Liver (tissue), 9 donors: ENCODE measurements around the gene JAK1. TPM values are rescaled to one million over a fixed set of nuclear protein-coding genes. Genes with fewer than 3 reads are reported as not detected.
A peak's percentile ranks its signal among the peaks of the same experiment; 100 is the strongest.

ENCODE experiments used
- DNase-seq: peaks from one replicate; pipeline ENCODE4 v3.0.0-alpha.2; 2017; ENCODE audit warnings: low spot score
- H3K27ac ChIP-seq, 2 donors: one replicate each; pipeline ENCODE4 v1.7.0; 2013; ENCODE audit warnings: inconsistent platforms in 2 of 2, low read length in 2 of 2, control low read depth in 1 of 2, low read depth in 1 of 2, mild to moderate bottlenecking in 1 of 2
- H3K27me3 ChIP-seq, 4 donors: one replicate each; pipeline versions ENCODE4 v1.6.1 to v1.7.0; 2013; ENCODE audit warnings: low read length in 3 of 4, inconsistent platforms in 1 of 4, mild to moderate bottlenecking in 1 of 4, moderate library complexity in 1 of 4; ENCODE audit not compliant: control insufficient read depth in 4 of 4, insufficient read depth in 4 of 4
- H3K36me3 ChIP-seq, 4 donors: one replicate each; pipeline versions ENCODE4 v1.6.1 to v1.7.0; 2013; ENCODE audit warnings: low read length in 3 of 4, mild to moderate bottlenecking in 3 of 4, low read depth in 1 of 4, moderate library complexity in 1 of 4; ENCODE audit not compliant: control insufficient read depth in 4 of 4, insufficient read depth in 3 of 4
- H3K4me1 ChIP-seq, 4 donors: one replicate each; pipeline versions ENCODE4 v1.6.1 to v1.7.0; 2013; ENCODE audit warnings: low read length in 3 of 4, mild to moderate bottlenecking in 3 of 4, moderate library complexity in 1 of 4; ENCODE audit not compliant: control insufficient read depth in 4 of 4, insufficient read depth in 4 of 4
- H3K4me3 ChIP-seq, 3 donors: one replicate each; pipeline versions ENCODE4 v1.6.1 to v1.7.0; 2013; ENCODE audit warnings: low read length in 3 of 3, control low read depth in 1 of 3, low read depth in 1 of 3, mild to moderate bottlenecking in 1 of 3
- H3K9ac ChIP-seq, 2 donors: one replicate each; pipeline ENCODE4 v1.7.0; 2013; ENCODE audit warnings: low read length in 2 of 2, mild to moderate bottlenecking in 2 of 2, moderate library complexity in 2 of 2, control low read depth in 1 of 2, low read depth in 1 of 2
- H3K9me3 ChIP-seq, 4 donors: one replicate each; pipeline versions ENCODE4 v1.6.1 to v1.7.0; 2013; ENCODE audit warnings: low read length in 3 of 4; ENCODE audit not compliant: control insufficient read depth in 4 of 4
- EGR1 ChIP-seq, 2 donors: IDR thresholded peaks; 2 replicates each; pipeline ENCODE4 v1.6.1; 2016 to 2018; ENCODE audit warnings: antibody characterized with exemption in 2 of 2, low read depth in 2 of 2
- FOXA1 ChIP-seq: IDR thresholded peaks from 2 replicates; pipeline ENCODE4 v1.6.1; 2016; ENCODE audit warnings: antibody characterized with exemption
- FOXA2 ChIP-seq: IDR thresholded peaks from 2 replicates; pipeline ENCODE4 v1.6.1; 2016; ENCODE audit warnings: antibody characterized with exemption
- GABPA ChIP-seq, 2 donors: IDR thresholded peaks in 1 of 2; conservative IDR thresholded peaks in 1 of 2; 2 replicates each; pipeline ENCODE4 v1.6.1; 2016; ENCODE audit warnings: antibody characterized with exemption in 2 of 2, mild to moderate bottlenecking in 1 of 2, moderate library complexity in 1 of 2
- HNF4A ChIP-seq, 2 donors: conservative IDR thresholded peaks; 2 replicates each; pipeline ENCODE4 v1.6.1; 2016; ENCODE audit warnings: antibody characterized with exemption in 2 of 2, mild to moderate bottlenecking in 2 of 2
- HNF4G ChIP-seq: IDR thresholded peaks from 2 replicates; pipeline ENCODE4 v1.6.1; 2016; ENCODE audit warnings: antibody characterized with exemption
- JUND ChIP-seq, 2 donors: IDR thresholded peaks; 2 replicates each; pipeline ENCODE4 v1.6.1; 2016; ENCODE audit warnings: antibody characterized with exemption in 2 of 2
- NR2F2 ChIP-seq: IDR thresholded peaks from 2 replicates; pipeline ENCODE4 v1.6.1; 2016; ENCODE audit warnings: antibody characterized with exemption
- RAD21 ChIP-seq, 2 donors: IDR thresholded peaks; 2 replicates each; pipeline ENCODE4 v1.6.1; 2016; ENCODE audit warnings: antibody characterized with exemption in 2 of 2, mild to moderate bottlenecking in 2 of 2
- RXRA ChIP-seq, 2 donors: IDR thresholded peaks; 2 replicates each; pipeline ENCODE4 v1.6.1; 2017 to 2018; ENCODE audit warnings: antibody characterized with exemption in 2 of 2, mild to moderate bottlenecking in 1 of 2
- SP1 ChIP-seq: IDR thresholded peaks from 2 replicates; pipeline ENCODE4 v1.6.1; 2018; ENCODE audit warnings: antibody characterized with exemption, mild to moderate bottlenecking
- TAF1 ChIP-seq: conservative IDR thresholded peaks from 2 replicates; pipeline ENCODE4 v1.6.1; 2016; ENCODE audit warnings: antibody characterized with exemption, mild to moderate bottlenecking
- YY1 ChIP-seq: IDR thresholded peaks from 2 replicates; pipeline ENCODE4 v1.6.1; 2016; ENCODE audit warnings: antibody characterized with exemption, mild to moderate bottlenecking
- WGBS: extraction: QIAGEN DNeasy Blood & Tissue Kit; methylation state at CpG from one replicate; pipeline ENCODE4 v1.1.7; 2013; 5-methylcytosine and 5-hydroxymethylcytosine counted together
- polyA plus RNA-seq, 2 donors: library from polyadenylated mRNA; stranded (reverse) in 1 of 2; unstranded in 1 of 2; fragments of 200-250 nt in 1 of 2; fragments of >200 nt in 1 of 2; fragmentation: Nextera tagmentation in 1 of 2; extraction: Ambion mirVana in 1 of 2; gene quantifications; one replicate each; pipeline versions ENCODE4 v1.2.1 to v1.2.3, GENCODE V29; 2013 to 2015
- total RNA-seq, 2 donors: library from RNA; depleted of rRNA; stranded (reverse); fragments of >200 nt; gene quantifications; one replicate each; pipeline ENCODE4 v1.2.3, GENCODE V29; 2014
- TF ChIP-seq, protein P1 (sequence below): IDR thresholded peaks from 2 replicates; pipeline ENCODE4 v1.6.1; 2016; ENCODE audit warnings: antibody characterized with exemption
- TF ChIP-seq, protein P2 (sequence below): IDR thresholded peaks from 2 replicates; pipeline ENCODE4 v1.6.1; 2016; ENCODE audit warnings: antibody characterized with exemption, mild to moderate bottlenecking
- TF ChIP-seq, protein P3 (sequence below): IDR thresholded peaks from 2 replicates; pipeline ENCODE4 v1.6.1; 2016; ENCODE audit warnings: antibody characterized with exemption
- TF ChIP-seq, protein P4 (sequence below): fragments of 150-350 bp; IDR thresholded peaks from 2 replicates; pipeline ENCODE4 v1.5.1; 2017; ENCODE audit warnings: improper control_type of control experiment, low read depth, low read length; ENCODE audit not compliant: missing input control
- TF ChIP-seq, protein P5 (sequence below): IDR thresholded peaks from 2 replicates; pipeline ENCODE4 v1.6.1; 2016; ENCODE audit warnings: antibody characterized with exemption
- donor health status: healthy.
- donor health status: healthy.
- donor health status: healthy.
- donor health status: healthy.
- donor health status: healthy.

Gene JAK1
- total and polyA plus RNA-seq, 4 donors = 24.1 to 68.6 (median 34.5) TPM

DNA sequence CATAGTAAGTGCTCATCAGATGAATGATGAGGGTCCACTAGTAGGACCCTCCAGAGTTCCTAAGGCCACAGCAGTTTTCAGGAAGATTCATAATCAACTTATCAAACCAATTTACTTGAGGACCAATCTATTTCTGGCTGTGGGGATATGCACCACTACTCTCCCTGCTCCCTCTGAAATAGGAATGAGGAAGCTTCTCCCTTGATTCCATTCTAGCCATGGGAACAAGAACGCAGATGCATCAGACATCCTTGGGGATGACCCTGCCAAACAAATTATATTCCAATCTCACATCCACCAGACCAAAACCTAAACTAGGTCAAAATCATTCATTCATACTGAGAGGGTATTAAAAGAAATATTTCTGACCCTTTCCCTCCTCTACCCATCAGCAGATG is 31.5 kb downstream of the JAK1 start:
- H3K36me3 ChIP-seq = no peaks in the 10 kb centered on the region
- peaks cover 13 to 43% (median 26%) of the 10 kb centered on the region in 4 donors for H3K4me1 ChIP-seq
- peak overlapping the region; percentile 72 to 81 for H3K27ac ChIP-seq
- DNase-seq = no peak
- TF ChIP-seq SP1 (no peak), YY1 (no peak), EGR1 (IDR thresholded peaks at IDR 0.05; ENCODE audit: low read depth in 2 of 2) (no peak), RXRA (IDR thresholded peaks at IDR 0.05) (no peak), GABPA (IDR thresholded peaks at IDR 0.05 in 1 of 2, conservative IDR thresholded peaks at IDR 0.05 in 1 of 2) (no peak), FOXA2 (no peak), RAD21 (IDR thresholded peaks at IDR 0.05) (no peak), NR2F2 (no peak), HNF4G (no peak), FOXA1 (no peak), TAF1 (no peak), JUND (IDR thresholded peaks at IDR 0.05) (no peak), HNF4A (conservative IDR thresholded peaks at IDR 0.05) (no peak)
- TF ChIP-seq, protein P1, sequence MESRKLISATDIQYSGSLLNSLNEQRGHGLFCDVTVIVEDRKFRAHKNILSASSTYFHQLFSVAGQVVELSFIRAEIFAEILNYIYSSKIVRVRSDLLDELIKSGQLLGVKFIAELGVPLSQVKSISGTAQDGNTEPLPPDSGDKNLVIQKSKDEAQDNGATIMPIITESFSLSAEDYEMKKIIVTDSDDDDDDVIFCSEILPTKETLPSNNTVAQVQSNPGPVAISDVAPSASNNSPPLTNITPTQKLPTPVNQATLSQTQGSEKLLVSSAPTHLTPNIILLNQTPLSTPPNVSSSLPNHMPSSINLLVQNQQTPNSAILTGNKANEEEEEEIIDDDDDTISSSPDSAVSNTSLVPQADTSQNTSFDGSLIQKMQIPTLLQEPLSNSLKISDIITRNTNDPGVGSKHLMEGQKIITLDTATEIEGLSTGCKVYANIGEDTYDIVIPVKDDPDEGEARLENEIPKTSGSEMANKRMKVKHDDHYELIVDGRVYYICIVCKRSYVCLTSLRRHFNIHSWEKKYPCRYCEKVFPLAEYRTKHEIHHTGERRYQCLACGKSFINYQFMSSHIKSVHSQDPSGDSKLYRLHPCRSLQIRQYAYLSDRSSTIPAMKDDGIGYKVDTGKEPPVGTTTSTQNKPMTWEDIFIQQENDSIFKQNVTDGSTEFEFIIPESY = no peak
- TF ChIP-seq, protein P2, sequence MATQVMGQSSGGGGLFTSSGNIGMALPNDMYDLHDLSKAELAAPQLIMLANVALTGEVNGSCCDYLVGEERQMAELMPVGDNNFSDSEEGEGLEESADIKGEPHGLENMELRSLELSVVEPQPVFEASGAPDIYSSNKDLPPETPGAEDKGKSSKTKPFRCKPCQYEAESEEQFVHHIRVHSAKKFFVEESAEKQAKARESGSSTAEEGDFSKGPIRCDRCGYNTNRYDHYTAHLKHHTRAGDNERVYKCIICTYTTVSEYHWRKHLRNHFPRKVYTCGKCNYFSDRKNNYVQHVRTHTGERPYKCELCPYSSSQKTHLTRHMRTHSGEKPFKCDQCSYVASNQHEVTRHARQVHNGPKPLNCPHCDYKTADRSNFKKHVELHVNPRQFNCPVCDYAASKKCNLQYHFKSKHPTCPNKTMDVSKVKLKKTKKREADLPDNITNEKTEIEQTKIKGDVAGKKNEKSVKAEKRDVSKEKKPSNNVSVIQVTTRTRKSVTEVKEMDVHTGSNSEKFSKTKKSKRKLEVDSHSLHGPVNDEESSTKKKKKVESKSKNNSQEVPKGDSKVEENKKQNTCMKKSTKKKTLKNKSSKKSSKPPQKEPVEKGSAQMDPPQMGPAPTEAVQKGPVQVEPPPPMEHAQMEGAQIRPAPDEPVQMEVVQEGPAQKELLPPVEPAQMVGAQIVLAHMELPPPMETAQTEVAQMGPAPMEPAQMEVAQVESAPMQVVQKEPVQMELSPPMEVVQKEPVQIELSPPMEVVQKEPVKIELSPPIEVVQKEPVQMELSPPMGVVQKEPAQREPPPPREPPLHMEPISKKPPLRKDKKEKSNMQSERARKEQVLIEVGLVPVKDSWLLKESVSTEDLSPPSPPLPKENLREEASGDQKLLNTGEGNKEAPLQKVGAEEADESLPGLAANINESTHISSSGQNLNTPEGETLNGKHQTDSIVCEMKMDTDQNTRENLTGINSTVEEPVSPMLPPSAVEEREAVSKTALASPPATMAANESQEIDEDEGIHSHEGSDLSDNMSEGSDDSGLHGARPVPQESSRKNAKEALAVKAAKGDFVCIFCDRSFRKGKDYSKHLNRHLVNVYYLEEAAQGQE = no peak
- TF ChIP-seq, protein P3, sequence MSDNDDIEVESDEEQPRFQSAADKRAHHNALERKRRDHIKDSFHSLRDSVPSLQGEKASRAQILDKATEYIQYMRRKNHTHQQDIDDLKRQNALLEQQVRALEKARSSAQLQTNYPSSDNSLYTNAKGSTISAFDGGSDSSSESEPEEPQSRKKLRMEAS = no peak
- TF ChIP-seq, protein P4, sequence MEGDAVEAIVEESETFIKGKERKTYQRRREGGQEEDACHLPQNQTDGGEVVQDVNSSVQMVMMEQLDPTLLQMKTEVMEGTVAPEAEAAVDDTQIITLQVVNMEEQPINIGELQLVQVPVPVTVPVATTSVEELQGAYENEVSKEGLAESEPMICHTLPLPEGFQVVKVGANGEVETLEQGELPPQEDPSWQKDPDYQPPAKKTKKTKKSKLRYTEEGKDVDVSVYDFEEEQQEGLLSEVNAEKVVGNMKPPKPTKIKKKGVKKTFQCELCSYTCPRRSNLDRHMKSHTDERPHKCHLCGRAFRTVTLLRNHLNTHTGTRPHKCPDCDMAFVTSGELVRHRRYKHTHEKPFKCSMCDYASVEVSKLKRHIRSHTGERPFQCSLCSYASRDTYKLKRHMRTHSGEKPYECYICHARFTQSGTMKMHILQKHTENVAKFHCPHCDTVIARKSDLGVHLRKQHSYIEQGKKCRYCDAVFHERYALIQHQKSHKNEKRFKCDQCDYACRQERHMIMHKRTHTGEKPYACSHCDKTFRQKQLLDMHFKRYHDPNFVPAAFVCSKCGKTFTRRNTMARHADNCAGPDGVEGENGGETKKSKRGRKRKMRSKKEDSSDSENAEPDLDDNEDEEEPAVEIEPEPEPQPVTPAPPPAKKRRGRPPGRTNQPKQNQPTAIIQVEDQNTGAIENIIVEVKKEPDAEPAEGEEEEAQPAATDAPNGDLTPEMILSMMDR = no peak
- TF ChIP-seq, protein P5, sequence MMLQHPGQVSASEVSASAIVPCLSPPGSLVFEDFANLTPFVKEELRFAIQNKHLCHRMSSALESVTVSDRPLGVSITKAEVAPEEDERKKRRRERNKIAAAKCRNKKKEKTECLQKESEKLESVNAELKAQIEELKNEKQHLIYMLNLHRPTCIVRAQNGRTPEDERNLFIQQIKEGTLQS = no peak
- H3K4me3 ChIP-seq = no peak overlapping the region
- H3K27me3 ChIP-seq = no peaks in the 10 kb centered on the region
- H3K9ac ChIP-seq = no peak overlapping the region
- WGBS = 90% methylated on average over 1 of the region's 1 CpG
- H3K9me3 ChIP-seq = no peaks in the 10 kb centered on the region
